Heart left ventricle (tissue), 16 donors: ENCODE results near the gene CNPY4. TPM values are rescaled to one million over a fixed set of nuclear protein-coding genes. Genes with fewer than 3 reads are reported as not detected.
A peak's percentile ranks its signal among the peaks of the same experiment; 100 is the strongest.

Experiments
- ATAC-seq, 4 donors: fragments of 200-7000 bp; cut with Tn5 transposase; one replicate each; pipeline ENCODE4 v1.9.1; 2020 to 2022; ENCODE audit warnings: moderate library complexity in 4 of 4, mild to moderate bottlenecking in 3 of 4, moderate number of reproducible peaks in 1 of 4
- DNase-seq, 5 donors: peaks; one replicate each; pipeline ENCODE4 v3.0.0-alpha.2; 2020
- H3K27ac ChIP-seq, 12 donors: fragments of 200-600 bp; sonication (generic) in 4 of 12; one replicate each; pipeline versions ENCODE4 v1.5.0 to v1.8.0; 2016 to 2022; ENCODE audit warnings: mild to moderate bottlenecking in 2 of 12
- H3K27me3 ChIP-seq, 9 donors: fragments of 200-600 bp; sonication (generic) in 2 of 9; one replicate each; pipeline versions ENCODE4 v1.5.1 to v1.8.0; 2016 to 2022; ENCODE audit warnings: mild to moderate bottlenecking in 3 of 9
- H3K36me3 ChIP-seq, 9 donors: fragments of 200-600 bp; sonication (generic) in 2 of 9; one replicate each; pipeline versions ENCODE4 v1.5.0 to v1.8.0; 2018 to 2022; ENCODE audit warnings: mild to moderate bottlenecking in 2 of 9
- H3K4me1 ChIP-seq, 12 donors: fragments of 200-600 bp; sonication (generic) in 4 of 12; one replicate each; pipeline versions ENCODE4 v1.5.0 to v1.8.0; 2016 to 2022; ENCODE audit warnings: mild to moderate bottlenecking in 3 of 12
- H3K4me3 ChIP-seq, 12 donors: fragments of 200-600 bp; sonication (generic) in 4 of 12; one replicate each; pipeline versions ENCODE4 v1.5.0 to v1.8.0; 2017 to 2022; ENCODE audit warnings: mild to moderate bottlenecking in 9 of 12, moderate library complexity in 4 of 12
- H3K9me3 ChIP-seq, 12 donors: fragments of 200-600 bp; sonication (generic) in 4 of 12; one replicate each; pipeline versions ENCODE4 v1.5.0 to v1.8.0; 2016 to 2022; ENCODE audit warnings: mild to moderate bottlenecking in 1 of 12
- POLR2A ChIP-seq, 2 donors: fragments of 450-650 bp; IDR thresholded peaks; one replicate each; pipeline ENCODE4 v1.6.1; 2017; ENCODE audit warnings: antibody characterized with exemption in 2 of 2, mild to moderate bottlenecking in 2 of 2, moderate library complexity in 2 of 2
- WGBS, 4 donors: extraction: QIAGEN DNeasy Blood & Tissue Kit in 2 of 4; methylation state at CpG; one replicate each; pipeline versions ENCODE4 v1.1.5 to v1.1.7; 2013 to 2018; 5-methylcytosine and 5-hydroxymethylcytosine counted together
- intact Hi-C, 10 donors: fragments of 100-400 bp; cut with DNase I; formaldehyde crosslinking; loops; one replicate each; pipeline versions ENCODE4 v1.11.1 to v1.14.2; 2022
- polyA plus RNA-seq, 2 donors: library from polyadenylated mRNA; stranded (reverse); fragments of 200-250 nt; gene quantifications; one replicate each; pipeline ENCODE4 v1.2.3, GENCODE V29; 2013
- total RNA-seq, 9 donors: library from RNA; depleted of rRNA in 2 of 9; stranded (reverse); fragments of >200 nt in 2 of 9; fragmentation: NEBNext Ultra II Directional in 3 of 9; extraction: Animal tissue kit (Norgen Biotek cat#: 25700) in 3 of 9; gene quantifications; one replicate each; pipeline versions ENCODE4 v1.1.0 to v1.2.4, GENCODE V29; 2016 to 2023
- TF ChIP-seq, protein P1 (sequence below), 12 donors: fragments of 200-600 bp; sonication (generic) in 4 of 12; IDR thresholded peaks; one replicate each; pipeline versions ENCODE4 v1.5.0 to v1.8.0; 2018 to 2022; ENCODE audit warnings: antibody characterized with exemption in 12 of 12, mild to moderate bottlenecking in 5 of 12
- donor health status: ischemic (EF 13 %, LVEDD 7.1; RV severe dilation, severe dysfunction).
- donor health status: healthy with polysubstance abuse.
- donor health status: DM: no; HTN: yes; CAD: no.
- donor health status: DM: no; HTN: no; CAD: no.
- donor health status: ischemic (EF 25% LVEDD 6.9; RV normal size, moderate dysfunction).
- donor health status: ischemic (EF 25% LVEDD 5.7; RV mildly dilated, moderate dysfunction).
- donor health status: healthy.
- donor health status: DM: yes; HTN: yes; CAD: no.
- donor health status: ischemic (EF 35%, LVEDD 5.7; RV mildly dilated, moderate dysfunction).
- donor health status: nonischemic (EF 11% LVEDD 7.7; RV severe dilation, severe dysfunction).
- donor health status: DM: yes; HTN: yes; CAD: no.
- donor health status: PGD.
- donor health status: ischemic (EF 29% LVEDD 5.4; RV normal size, mild dysfunction).
- donor health status: nonischemic (EF 23%, LVEDD 6.1; RV moderate dilation, normal function).

CNPY4 gene
- total and polyA plus RNA-seq, 11 donors: 5.9 to 10.8 (median 8.5) TPM

DNA sequence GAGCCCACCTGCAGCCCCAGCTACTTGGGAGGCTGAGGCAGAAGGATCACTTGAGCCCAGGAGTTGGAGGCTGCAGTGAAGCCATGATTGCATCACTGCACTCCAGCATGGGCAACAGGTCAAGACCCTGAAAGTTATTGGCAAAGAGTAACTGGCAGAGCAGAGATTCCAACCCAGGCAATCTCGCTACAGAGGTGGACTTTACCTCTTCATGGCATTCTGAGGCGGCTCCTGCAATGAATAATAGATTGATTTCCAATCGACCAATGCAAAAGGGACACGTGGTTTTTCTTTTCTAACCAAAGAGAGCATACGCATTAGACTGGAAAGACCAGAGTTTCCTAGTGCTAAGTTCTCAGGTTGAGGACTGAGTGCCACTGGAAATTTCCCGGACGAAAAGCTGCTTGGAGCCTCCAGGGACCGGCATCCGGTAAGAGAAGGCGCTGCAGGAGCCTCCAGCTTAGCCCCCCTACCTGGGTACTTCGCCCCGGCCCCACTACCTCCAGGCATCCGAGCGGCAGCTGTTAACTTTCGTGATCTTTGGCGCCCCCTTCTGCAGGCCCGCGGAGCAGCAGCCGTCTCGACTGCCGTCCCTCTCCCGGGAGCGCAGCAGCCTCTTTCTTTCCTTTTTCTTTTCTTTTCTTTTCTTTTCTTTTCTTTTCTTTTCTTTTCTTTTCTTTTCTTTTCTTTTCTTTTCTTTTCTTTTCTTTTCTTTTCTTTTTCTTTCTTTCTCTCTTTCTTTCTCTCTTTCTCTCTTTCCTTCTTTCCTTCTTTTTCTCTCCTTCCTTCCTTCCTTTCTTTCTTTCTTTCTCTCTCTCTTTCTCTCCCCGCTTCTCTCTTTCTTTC is 11.4 kb downstream of the CNPY4 start:
- 12 to 15% (median 14%) methylated on average over 24 of the region's 24 CpGs for WGBS, 4 donors
- Histone ChIP-seq H3K9me3 (no peaks in the 10 kb centered on the region), H3K4me3 (peak overlapping the region in 3 of 12 donors; percentile 12 to 30 (median 18)), H3K27me3 (no peaks in the 10 kb centered on the region), H3K27ac (no peak overlapping the region), H3K4me1 (peaks cover 0 to 25% (median 15%) of the 10 kb centered on the region in 12 donors), H3K36me3 (no peaks in the 10 kb centered on the region)
- ATAC-seq: no peak
- intact Hi-C loops: loop anchor here in 6 of 10 donors (5.0 to 10.0 kb wide), 6 partner anchors 81 to 224 kb away; partner anchors contain the start of genes PVRIG (in 5 of the 6) and PILRB (in 1 of the 6)
- DNase-seq: peak; percentile 71 to 92 (median 76)
- TF ChIP-seq, protein P1, sequence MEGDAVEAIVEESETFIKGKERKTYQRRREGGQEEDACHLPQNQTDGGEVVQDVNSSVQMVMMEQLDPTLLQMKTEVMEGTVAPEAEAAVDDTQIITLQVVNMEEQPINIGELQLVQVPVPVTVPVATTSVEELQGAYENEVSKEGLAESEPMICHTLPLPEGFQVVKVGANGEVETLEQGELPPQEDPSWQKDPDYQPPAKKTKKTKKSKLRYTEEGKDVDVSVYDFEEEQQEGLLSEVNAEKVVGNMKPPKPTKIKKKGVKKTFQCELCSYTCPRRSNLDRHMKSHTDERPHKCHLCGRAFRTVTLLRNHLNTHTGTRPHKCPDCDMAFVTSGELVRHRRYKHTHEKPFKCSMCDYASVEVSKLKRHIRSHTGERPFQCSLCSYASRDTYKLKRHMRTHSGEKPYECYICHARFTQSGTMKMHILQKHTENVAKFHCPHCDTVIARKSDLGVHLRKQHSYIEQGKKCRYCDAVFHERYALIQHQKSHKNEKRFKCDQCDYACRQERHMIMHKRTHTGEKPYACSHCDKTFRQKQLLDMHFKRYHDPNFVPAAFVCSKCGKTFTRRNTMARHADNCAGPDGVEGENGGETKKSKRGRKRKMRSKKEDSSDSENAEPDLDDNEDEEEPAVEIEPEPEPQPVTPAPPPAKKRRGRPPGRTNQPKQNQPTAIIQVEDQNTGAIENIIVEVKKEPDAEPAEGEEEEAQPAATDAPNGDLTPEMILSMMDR (IDR thresholded peaks at IDR 0.05): peak; percentile 75 to 96 (median 86)
- no peak for TF ChIP-seq POLR2A (IDR thresholded peaks at IDR 0.05)

DNA sequence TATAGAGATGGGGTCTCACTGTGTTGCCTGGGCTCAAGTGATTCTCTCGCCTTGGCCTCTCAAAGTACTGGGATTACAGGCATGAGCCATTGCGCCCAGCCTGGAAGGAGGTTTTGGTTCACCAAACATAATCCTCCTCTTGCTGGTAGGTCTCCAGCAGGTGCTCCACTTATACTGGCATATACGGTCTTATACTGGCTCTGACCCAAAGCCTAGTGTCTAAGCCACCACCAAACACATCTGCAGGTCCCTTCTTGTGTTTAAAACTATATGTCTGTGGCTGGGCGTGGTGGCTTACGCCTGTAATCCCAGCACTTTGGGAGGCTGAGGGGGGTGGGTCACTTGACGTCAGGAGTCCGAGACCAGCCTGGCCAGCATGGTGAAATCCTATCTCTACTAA is 12.7 kb downstream of the CNPY4 start:
- 51 to 75% (median 65%) methylated on average over 7 of the region's 7 CpGs for WGBS, 4 donors
- Histone ChIP-seq H3K36me3 (no peaks in the 10 kb centered on the region), H3K27me3 (no peaks in the 10 kb centered on the region), H3K9me3 (no peaks in the 10 kb centered on the region), H3K27ac (no peak overlapping the region), H3K4me3 (no peak overlapping the region), H3K4me1 (peaks cover 0 to 18% (median 8%) of the 10 kb centered on the region in 12 donors)
- intact Hi-C loops: loop anchor here in 9 of 10 donors (2.0 to 10.0 kb wide), 9 partner anchors 80 to 223 kb away; partner anchors contain the start of genes PVRIG (in 6 of the 9) and PILRB (in 1 of the 9)
- TF ChIP-seq, protein P1 (IDR thresholded peaks at IDR 0.05): no peak
- no peak for TF ChIP-seq POLR2A (IDR thresholded peaks at IDR 0.05)
- no peak for DNase-seq
- no peak for ATAC-seq

DNA sequence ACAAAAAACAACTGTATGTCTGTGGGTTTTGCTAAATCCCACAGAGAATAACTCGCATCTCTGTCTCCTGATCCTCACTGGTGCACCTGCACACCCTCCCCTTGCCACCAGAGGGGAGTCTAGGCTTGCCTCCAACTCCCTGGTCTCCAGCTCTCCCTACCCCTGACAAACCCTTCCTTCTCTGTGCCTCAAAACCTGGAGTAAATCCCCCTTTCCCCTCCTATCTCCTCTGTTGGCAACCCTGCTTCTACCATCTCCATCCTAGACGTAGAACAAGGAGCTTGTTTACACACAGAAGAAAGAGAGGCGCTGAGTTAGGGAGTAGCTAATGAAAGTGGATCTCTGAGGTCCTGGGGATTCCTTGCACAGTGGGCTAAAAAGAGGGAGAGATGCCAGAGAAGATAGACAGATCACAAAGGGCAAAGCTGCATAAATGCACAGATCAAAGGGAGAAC is 13.3 kb downstream of the CNPY4 start:
- Histone ChIP-seq H3K27ac (no peak overlapping the region), H3K27me3 (no peaks in the 10 kb centered on the region), H3K9me3 (no peaks in the 10 kb centered on the region), H3K4me3 (no peak overlapping the region), H3K4me1 (peaks cover 0 to 16% (median 7%) of the 10 kb centered on the region in 12 donors), H3K36me3 (no peaks in the 10 kb centered on the region)
- intact Hi-C loops: loop anchor here in 9 of 10 donors (2.0 to 10.0 kb wide), 9 partner anchors 80 to 222 kb away; partner anchors contain the start of genes PVRIG (in 6 of the 9) and PILRB (in 1 of the 9)
- DNase-seq (peak in 2 of 5 donors; percentile 51 to 52), ATAC-seq (peak; percentile 78 to 83 (median 80))
- TF ChIP-seq POLR2A (IDR thresholded peaks at IDR 0.05): no peak
- TF ChIP-seq, protein P1 (IDR thresholded peaks at IDR 0.05): peak; percentile 55 to 83 (median 75)
- WGBS, 4 donors: 20 to 27% (median 25%) methylated on average over 3 of the region's 3 CpGs
